Measurements from ENCODE around the gene GFOD1. TPM values are rescaled to one million over a fixed set of nuclear protein-coding genes. Genes with fewer than 3 reads are reported as not detected.

GFOD1 gene
- total RNA-seq, 1 donor from 2014 or later, result 8.4 TPM

DNA sequence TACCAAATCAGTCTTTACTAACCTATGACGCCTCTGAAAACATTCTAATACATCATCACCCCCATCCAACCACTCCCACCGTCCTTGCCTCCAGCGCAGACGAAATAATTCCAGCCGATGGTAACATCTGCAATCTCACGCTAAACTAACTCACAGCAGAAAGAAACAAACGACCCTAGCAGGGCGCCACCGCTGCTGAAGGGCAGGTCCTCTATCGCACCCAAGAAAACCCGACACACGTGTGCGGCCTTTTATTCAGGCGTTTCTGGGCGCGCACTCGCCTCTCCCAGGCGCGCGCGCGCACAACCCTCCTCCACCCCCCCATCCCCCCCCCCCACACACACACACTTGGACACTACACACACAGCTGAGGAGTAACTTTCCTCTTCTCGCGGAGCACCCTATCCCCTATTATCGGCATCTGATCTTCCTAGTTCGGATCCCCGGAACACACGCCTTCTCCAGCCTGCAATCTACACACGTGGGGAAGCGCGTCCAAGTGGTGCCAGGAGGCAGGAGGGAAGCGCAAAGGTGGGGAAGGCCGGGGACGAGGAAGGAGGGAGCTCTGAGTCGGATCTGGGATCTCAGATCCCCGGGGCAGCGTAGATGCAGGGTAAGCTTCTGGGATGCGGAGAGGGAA is 1.4 kb downstream of the GFOD1 start:
- peak; percentile 4 for ATAC-seq (ENCODE audit: low read depth)
- Mint-ChIP-seq H3K27me3 (no peaks in the 10 kb centered on the region), H3K9me3 (no peaks in the 10 kb centered on the region), H3K27ac (peak overlapping the region; percentile 85), H3K36me3 (ENCODE audit: low read depth) (peaks cover 7% of the 10 kb centered on the region), H3K4me1 (peaks cover 48% of the 10 kb centered on the region), H3K4me3 (peak overlapping the region; percentile 90)
- TF ChIP-seq, protein P1, sequence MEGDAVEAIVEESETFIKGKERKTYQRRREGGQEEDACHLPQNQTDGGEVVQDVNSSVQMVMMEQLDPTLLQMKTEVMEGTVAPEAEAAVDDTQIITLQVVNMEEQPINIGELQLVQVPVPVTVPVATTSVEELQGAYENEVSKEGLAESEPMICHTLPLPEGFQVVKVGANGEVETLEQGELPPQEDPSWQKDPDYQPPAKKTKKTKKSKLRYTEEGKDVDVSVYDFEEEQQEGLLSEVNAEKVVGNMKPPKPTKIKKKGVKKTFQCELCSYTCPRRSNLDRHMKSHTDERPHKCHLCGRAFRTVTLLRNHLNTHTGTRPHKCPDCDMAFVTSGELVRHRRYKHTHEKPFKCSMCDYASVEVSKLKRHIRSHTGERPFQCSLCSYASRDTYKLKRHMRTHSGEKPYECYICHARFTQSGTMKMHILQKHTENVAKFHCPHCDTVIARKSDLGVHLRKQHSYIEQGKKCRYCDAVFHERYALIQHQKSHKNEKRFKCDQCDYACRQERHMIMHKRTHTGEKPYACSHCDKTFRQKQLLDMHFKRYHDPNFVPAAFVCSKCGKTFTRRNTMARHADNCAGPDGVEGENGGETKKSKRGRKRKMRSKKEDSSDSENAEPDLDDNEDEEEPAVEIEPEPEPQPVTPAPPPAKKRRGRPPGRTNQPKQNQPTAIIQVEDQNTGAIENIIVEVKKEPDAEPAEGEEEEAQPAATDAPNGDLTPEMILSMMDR (IDR thresholded peaks at IDR 0.05), result no peak
- POLR2A ChIA-PET, result interaction anchor here (0.6 to 5.2 kb wide), 16 partner anchors 12 to 632 kb away, joined by 3 to 34 read pairs (median 5); partner anchors contain the start of genes CD83, MCUR1, NOL7 and SIRT5
- intact Hi-C loops (cut with micrococcal nuclease), result loop anchor here (1.0 to 2.0 kb wide), 12 partner anchors 15 to 329 kb away; partner anchors contain the start of genes MCUR1, NOL7 and SIRT5
- DNase-seq, result peak; percentile 32
- CTCF ChIA-PET, result interaction anchor here (1.0 to 4.3 kb wide), 4 partner anchors 29 to 88 kb away, joined by 3 to 15 read pairs (median 3); partner anchors contain the start of gene SIRT5

DNA sequence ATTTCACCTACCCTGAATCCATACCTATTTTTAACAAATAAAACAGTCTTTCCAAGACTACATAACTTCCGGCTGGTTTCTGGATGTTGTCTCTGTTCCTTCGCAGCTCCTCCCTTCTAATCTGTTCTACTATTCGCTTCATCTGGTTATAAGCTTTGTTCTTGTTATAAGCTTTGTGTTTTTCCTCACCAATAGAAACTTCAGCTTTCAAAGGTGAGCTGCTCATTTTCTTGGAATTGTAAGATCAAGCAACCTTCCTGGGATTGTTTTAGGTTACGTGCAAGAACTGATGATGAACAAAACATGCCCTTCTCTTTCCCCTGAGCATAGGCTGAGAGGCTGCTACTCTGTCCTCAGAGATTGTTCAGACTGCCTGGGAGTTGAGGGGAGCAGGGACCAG is 2.1 kb downstream of the GFOD1 start:
- H3K27ac Mint-ChIP-seq, result peak overlapping the region; percentile 85
- no peak for ATAC-seq (ENCODE audit: low read depth)
- peaks cover 48% of the 10 kb centered on the region for H3K4me1 Mint-ChIP-seq
- CTCF ChIA-PET, result interaction anchor here (1.2 to 4.3 kb wide), 2 partner anchors 28 to 89 kb away, joined by 5 to 15 read pairs; partner anchors contain the start of gene SIRT5
- H3K36me3 Mint-ChIP-seq (ENCODE audit: low read depth), result peaks cover 10% of the 10 kb centered on the region
- H3K4me3 Mint-ChIP-seq, result peak overlapping the region; percentile 90
- TF ChIP-seq, protein P1 (IDR thresholded peaks at IDR 0.05), result no peak
- no peaks in the 10 kb centered on the region for H3K9me3 Mint-ChIP-seq
- intact Hi-C loops (cut with micrococcal nuclease), result no loop called here
- DNase-seq, result no peak
- no peaks in the 10 kb centered on the region for H3K27me3 Mint-ChIP-seq
- POLR2A ChIA-PET, result interaction anchor here (0.5 to 5.2 kb wide), 6 partner anchors 41 to 130 kb away, joined by 3 to 34 read pairs (median 20); partner anchors contain the start of genes NOL7 and SIRT5

DNA sequence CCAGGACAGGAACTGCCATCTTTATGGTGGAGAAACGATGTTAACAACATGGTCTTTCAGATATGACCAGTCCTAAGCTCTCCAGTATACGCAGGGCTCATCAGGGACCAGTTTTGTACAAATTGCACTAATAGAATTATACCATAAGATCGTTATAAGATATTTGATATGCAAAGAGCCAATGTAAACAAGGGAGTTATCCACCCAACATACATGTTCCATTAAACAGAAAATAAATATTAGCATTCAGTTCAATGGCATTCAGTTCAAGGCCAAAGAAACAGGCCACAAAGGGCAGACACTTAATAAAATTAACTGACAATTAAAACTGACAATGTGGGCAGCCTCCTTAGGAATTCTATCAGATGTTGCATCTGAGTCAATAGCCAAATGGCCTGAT is 2.6 kb downstream of the GFOD1 start:
- H3K9me3 Mint-ChIP-seq, result no peaks in the 10 kb centered on the region
- peak overlapping the region; percentile 90 for H3K4me3 Mint-ChIP-seq
- ATAC-seq (ENCODE audit: low read depth), result no peak
- H3K4me1 Mint-ChIP-seq, result peaks cover 51% of the 10 kb centered on the region
- no peaks in the 10 kb centered on the region for H3K27me3 Mint-ChIP-seq
- H3K36me3 Mint-ChIP-seq (ENCODE audit: low read depth), result peaks cover 14% of the 10 kb centered on the region
- TF ChIP-seq, protein P1 (IDR thresholded peaks at IDR 0.05), result no peak
- H3K27ac Mint-ChIP-seq, result no peak overlapping the region
- intact Hi-C loops (cut with micrococcal nuclease), result no loop called here
- no peak for DNase-seq
- CTCF ChIA-PET, result interaction anchor here (1.2 to 4.3 kb wide), 2 partner anchors 28 to 89 kb away, joined by 5 to 15 read pairs; partner anchors contain the start of gene SIRT5
- POLR2A ChIA-PET, result interaction anchor here (0.5 to 5.2 kb wide), 4 partner anchors 57 to 130 kb away, joined by 3 to 34 read pairs (median 22); partner anchors contain the start of genes NOL7 and SIRT5

DNA sequence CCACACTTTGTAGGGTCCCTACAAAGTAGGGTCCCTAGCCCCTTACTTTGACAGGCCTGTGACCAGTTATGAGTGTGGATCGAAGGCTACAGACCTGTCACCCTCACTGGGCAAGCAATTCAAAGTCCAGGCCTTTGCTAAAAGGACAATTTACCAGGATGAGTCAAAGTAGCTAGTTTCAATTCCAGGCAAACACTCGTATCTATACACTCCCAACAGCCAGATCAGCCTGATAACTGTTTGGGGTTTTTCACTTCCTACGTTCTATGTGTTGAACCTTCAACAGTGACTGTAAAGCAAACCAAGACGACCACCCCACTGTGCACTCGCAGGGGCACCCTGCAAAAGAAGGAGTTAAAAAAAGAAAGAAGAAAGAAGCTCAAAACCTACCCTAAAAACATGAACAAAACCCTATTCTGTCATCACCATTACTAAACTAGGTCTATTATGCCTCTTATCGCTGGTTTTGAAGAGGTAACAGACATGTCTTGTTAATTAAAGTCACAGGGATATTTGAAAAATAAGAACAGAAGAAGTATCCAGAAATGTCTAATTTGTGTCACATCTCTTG is 3.2 kb downstream of the GFOD1 start:
- TF ChIP-seq, protein P1 (IDR thresholded peaks at IDR 0.05), result no peak
- Mint-ChIP-seq H3K27ac (peak overlapping the region; percentile 26), H3K9me3 (no peaks in the 10 kb centered on the region), H3K36me3 (ENCODE audit: low read depth) (peaks cover 19% of the 10 kb centered on the region), H3K4me1 (peaks cover 57% of the 10 kb centered on the region), H3K4me3 (peak overlapping the region; percentile 41), H3K27me3 (no peaks in the 10 kb centered on the region)
- ChIA-PET POLR2A (interaction anchor here (0.9 to 5.2 kb wide), 3 partner anchors 42 to 131 kb away, joined by 5 to 34 read pairs (median 23); partner anchors contain the start of gene NOL7), CTCF (interaction anchor here (1.1 to 4.3 kb wide), 3 partner anchors 27 to 226 kb away, joined by 3 to 15 read pairs (median 5); partner anchors contain the start of gene SIRT5)
- ATAC-seq (ENCODE audit: low read depth), result no peak
- intact Hi-C loops (cut with micrococcal nuclease), result no loop called here
- DNase-seq, result no peak
